Measurements from ENCODE around the gene SPATA2. TPM values are rescaled to one million over a fixed set of nuclear protein-coding genes. Genes with fewer than 3 reads are reported as not detected.
"Not testable (repeated sequence)": the region's sequence is repeated elsewhere in the genome, so short reads cannot be mapped to it uniquely, and the experiment has no call there.

Gene SPATA2, protein sequence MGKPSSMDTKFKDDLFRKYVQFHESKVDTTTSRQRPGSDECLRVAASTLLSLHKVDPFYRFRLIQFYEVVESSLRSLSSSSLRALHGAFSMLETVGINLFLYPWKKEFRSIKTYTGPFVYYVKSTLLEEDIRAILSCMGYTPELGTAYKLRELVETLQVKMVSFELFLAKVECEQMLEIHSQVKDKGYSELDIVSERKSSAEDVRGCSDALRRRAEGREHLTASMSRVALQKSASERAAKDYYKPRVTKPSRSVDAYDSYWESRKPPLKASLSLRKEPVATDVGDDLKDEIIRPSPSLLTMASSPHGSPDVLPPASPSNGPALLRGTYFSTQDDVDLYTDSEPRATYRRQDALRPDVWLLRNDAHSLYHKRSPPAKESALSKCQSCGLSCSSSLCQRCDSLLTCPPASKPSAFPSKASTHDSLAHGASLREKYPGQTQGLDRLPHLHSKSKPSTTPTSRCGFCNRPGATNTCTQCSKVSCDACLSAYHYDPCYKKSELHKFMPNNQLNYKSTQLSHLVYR
- 3.2 and 5.3 TPM in 2 replicates for total RNA-seq

GRCh38 chr20:49915380-49916145, at the start of gene SPATA2:
SPATA2 (minus strand) TSS chr20:49915529; CDS start chr20:49908490, 7,039 bp downstream.
- DNase-seq (ENCODE audit: low read depth) = no peak
- H3K4me3 ChIP-seq (ENCODE audit: low read depth, low read length) = peak within 1 kb of the TSS; percentile 99
- TF ChIP-seq CTCF (conservative IDR thresholded peaks at IDR 0.05; ENCODE audit: low read depth, low read length) = no peak

- H3K4me3 ChIP-seq (ENCODE audit: low read depth, low read length) = no peak overlapping the region
- no peak for DNase-seq (ENCODE audit: low read depth)
- TF ChIP-seq CTCF (conservative IDR thresholded peaks at IDR 0.05; ENCODE audit: low read depth, low read length) = no peak
Measured at GRCh38 chr20:49961413-49961812, 46.1 kb upstream of the SPATA2 start.

DNA sequence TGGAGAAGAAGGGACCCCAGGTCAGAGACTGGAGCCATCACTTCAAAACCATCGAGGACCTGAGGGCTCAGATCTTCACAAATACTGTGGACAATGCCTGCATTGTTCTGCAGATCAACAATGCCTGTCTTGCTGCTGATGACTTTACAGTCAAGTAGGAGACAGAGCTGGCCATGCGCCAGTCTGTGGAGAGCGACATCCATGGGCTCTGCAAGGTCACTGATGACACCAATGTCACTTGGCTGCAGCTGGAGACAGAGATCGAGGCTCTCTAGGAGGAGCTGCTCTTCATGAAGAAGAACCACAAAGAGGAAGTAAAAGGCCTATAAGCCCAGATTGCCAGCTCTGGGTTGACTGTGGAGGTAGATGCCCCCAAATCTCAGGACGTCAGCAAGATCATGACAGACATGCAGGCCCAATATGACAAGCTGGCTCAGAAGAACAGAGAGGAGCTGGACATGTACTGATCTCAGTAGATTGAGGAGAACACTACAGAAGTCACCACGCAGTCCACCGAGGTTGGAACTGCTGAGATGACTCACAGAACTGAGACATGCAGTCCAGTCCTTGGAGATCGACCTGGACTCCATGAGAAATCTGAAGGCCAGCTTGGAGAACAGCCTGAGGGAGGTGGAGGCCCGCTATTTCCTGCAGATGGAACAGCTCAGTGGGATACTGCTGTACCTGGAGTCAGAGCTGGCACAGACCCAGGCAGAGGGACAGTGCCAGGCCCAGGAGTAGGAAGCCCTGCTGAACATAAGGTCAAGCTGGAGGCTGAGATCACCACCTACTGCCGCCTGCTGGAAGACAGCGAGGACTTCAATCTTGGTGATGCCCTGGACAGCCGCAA, 42.0 kb upstream of the SPATA2 start:
- not testable (repeated sequence) for H3K4me3 ChIP-seq (ENCODE audit: low read depth, low read length); DNase-seq (ENCODE audit: low read depth)

DNA sequence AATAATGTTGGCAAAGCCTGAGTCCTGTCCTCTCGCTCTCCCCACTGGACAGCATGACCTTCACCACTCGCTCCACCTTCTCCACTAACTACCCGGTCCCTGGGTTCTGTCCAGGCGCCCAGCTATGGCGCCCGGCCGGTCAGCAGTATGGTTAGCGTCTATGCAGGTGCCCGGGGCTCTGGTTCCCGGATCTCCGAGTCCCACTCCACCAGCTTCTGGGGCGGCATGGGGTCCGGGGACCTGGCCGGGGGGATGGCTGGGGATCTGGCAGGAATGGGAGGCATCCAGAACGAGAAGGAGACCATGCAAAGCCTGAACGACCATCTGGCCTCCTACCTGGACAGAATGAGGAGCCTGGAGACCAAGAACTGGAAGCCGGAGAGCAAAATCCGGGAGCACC, 41.4 kb upstream of the SPATA2 start:
- DNase-seq (ENCODE audit: low read depth) = no peak
- no peak for TF ChIP-seq CTCF (conservative IDR thresholded peaks at IDR 0.05; ENCODE audit: low read depth, low read length)
- no peak overlapping the region for H3K4me3 ChIP-seq (ENCODE audit: low read depth, low read length)

DNA sequence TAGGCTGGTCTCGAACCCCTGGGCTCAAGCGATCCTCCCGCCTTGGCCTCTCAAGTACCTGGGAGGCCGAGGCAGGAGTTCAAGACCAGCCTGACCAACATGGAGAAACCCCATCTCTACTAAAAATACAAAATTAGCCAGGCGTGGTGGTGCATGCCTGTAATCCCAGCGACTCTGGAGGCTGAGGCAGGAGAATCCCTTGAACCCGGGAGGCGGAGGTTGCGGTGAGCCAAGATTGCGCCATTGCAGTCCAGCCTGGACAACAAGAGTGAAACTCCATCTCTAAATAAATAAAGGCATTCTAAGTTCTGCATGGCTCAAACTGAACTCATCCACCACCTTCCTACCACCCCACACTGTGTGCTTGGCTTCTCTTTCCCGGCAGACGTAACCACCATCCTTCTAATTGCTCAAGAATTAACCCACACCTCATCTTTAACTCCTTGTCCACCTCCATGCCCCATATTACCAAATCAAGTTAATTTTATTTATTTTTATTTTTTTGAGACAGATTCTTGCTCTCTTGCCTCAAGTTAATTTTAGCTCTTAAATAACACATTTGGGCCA, 40.6 kb upstream of the SPATA2 start:
- DNase-seq (ENCODE audit: low read depth); H3K4me3 ChIP-seq (ENCODE audit: low read depth, low read length): not testable (repeated sequence)

- no peak overlapping the region for H3K4me3 ChIP-seq (ENCODE audit: low read depth, low read length)
- TF ChIP-seq CTCF (conservative IDR thresholded peaks at IDR 0.05; ENCODE audit: low read depth, low read length) = no peak
- no peak for DNase-seq (ENCODE audit: low read depth)
Measured at GRCh38 chr20:49955167-49955566, 39.8 kb upstream of the SPATA2 start.

- no peak overlapping the region for H3K4me3 ChIP-seq (ENCODE audit: low read depth, low read length)
- DNase-seq (ENCODE audit: low read depth) = no peak
- TF ChIP-seq CTCF (conservative IDR thresholded peaks at IDR 0.05; ENCODE audit: low read depth, low read length) = no peak
Measured at GRCh38 chr20:49951151-49951550, 35.8 kb upstream of the SPATA2 start.
